ENCODE results near the gene ABLIM1.

Gene ABLIM1

GRCh38 chr10:114691442-114691941, 33.4 kb upstream of the ABLIM1 start:
- no peak for DNase-seq
- H3K27ac ChIP-seq (ENCODE audit: insufficient read depth, low read length, poor library complexity, severe bottlenecking): no peak overlapping the region

GRCh38 chr10:114688786-114689185, 30.7 kb upstream of the ABLIM1 start:
- DNase-seq: no peak
- Histone ChIP-seq H3K4me1 (ENCODE audit: control insufficient read depth, insufficient read depth, low read length, poor library complexity, severe bottlenecking) (no peaks in the 10 kb centered on the region), H3K27me3 (replicated peaks; ENCODE audit: control insufficient read depth, insufficient read depth, low read length, poor library complexity, severe bottlenecking) (no peaks in the 10 kb centered on the region), H3K4me3 (ENCODE audit: insufficient read depth, low read depth, low read length, poor library complexity, severe bottlenecking) (no peak overlapping the region), H3K9me3 (ENCODE audit: control insufficient read depth, low read length) (no peaks in the 10 kb centered on the region), H3K27ac (ENCODE audit: insufficient read depth, low read length, poor library complexity, severe bottlenecking) (no peak overlapping the region), H3K36me3 (ENCODE audit: control insufficient read depth, insufficient read depth, low read length) (no peaks in the 10 kb centered on the region)

More at GRCh38 chr10:114691442-114691941, 33.4 kb upstream of the ABLIM1 start:
- Histone ChIP-seq H3K27me3 (replicated peaks; ENCODE audit: control insufficient read depth, insufficient read depth, low read length, poor library complexity, severe bottlenecking) (no peaks in the 10 kb centered on the region), H3K4me1 (ENCODE audit: control insufficient read depth, insufficient read depth, low read length, poor library complexity, severe bottlenecking) (no peaks in the 10 kb centered on the region), H3K4me3 (ENCODE audit: insufficient read depth, low read depth, low read length, poor library complexity, severe bottlenecking) (no peak overlapping the region), H3K9me3 (ENCODE audit: control insufficient read depth, low read length) (no peaks in the 10 kb centered on the region), H3K36me3 (ENCODE audit: control insufficient read depth, insufficient read depth, low read length) (no peaks in the 10 kb centered on the region)

GRCh38 chr10:114687459-114687858, 29.4 kb upstream of the ABLIM1 start:
- no peak for DNase-seq
- Histone ChIP-seq H3K4me3 (ENCODE audit: insufficient read depth, low read depth, low read length, poor library complexity, severe bottlenecking) (no peak overlapping the region), H3K9me3 (ENCODE audit: control insufficient read depth, low read length) (no peaks in the 10 kb centered on the region), H3K27me3 (replicated peaks; ENCODE audit: control insufficient read depth, insufficient read depth, low read length, poor library complexity, severe bottlenecking) (no peaks in the 10 kb centered on the region), H3K27ac (ENCODE audit: insufficient read depth, low read length, poor library complexity, severe bottlenecking) (no peak overlapping the region), H3K4me1 (ENCODE audit: control insufficient read depth, insufficient read depth, low read length, poor library complexity, severe bottlenecking) (no peaks in the 10 kb centered on the region), H3K36me3 (ENCODE audit: control insufficient read depth, insufficient read depth, low read length) (no peaks in the 10 kb centered on the region)

- no peak for DNase-seq
- Histone ChIP-seq H3K36me3 (ENCODE audit: control insufficient read depth, insufficient read depth, low read length) (no peaks in the 10 kb centered on the region), H3K27ac (ENCODE audit: insufficient read depth, low read length, poor library complexity, severe bottlenecking) (no peak overlapping the region), H3K4me1 (ENCODE audit: control insufficient read depth, insufficient read depth, low read length, poor library complexity, severe bottlenecking) (no peaks in the 10 kb centered on the region), H3K4me3 (ENCODE audit: insufficient read depth, low read depth, low read length, poor library complexity, severe bottlenecking) (no peak overlapping the region), H3K27me3 (replicated peaks; ENCODE audit: control insufficient read depth, insufficient read depth, low read length, poor library complexity, severe bottlenecking) (no peaks in the 10 kb centered on the region), H3K9me3 (ENCODE audit: control insufficient read depth, low read length) (no peaks in the 10 kb centered on the region)
Measured at GRCh38 chr10:114686013-114686412, 27.9 kb upstream of the ABLIM1 start.

- H3K27me3 ChIP-seq (replicated peaks; ENCODE audit: control insufficient read depth, insufficient read depth, low read length, poor library complexity, severe bottlenecking): no peaks in the 10 kb centered on the region
- no peak overlapping the region for H3K27ac ChIP-seq (ENCODE audit: insufficient read depth, low read length, poor library complexity, severe bottlenecking)
- H3K9me3 ChIP-seq (ENCODE audit: control insufficient read depth, low read length): no peaks in the 10 kb centered on the region
Measured at GRCh38 chr10:114685456-114685855, 27.4 kb upstream of the ABLIM1 start.

GRCh38 chr10:114684822-114685209, 26.7 kb upstream of the ABLIM1 start:
- no peak for DNase-seq
- Histone ChIP-seq H3K27ac (ENCODE audit: insufficient read depth, low read length, poor library complexity, severe bottlenecking) (no peak overlapping the region), H3K27me3 (replicated peaks; ENCODE audit: control insufficient read depth, insufficient read depth, low read length, poor library complexity, severe bottlenecking) (no peaks in the 10 kb centered on the region), H3K9me3 (ENCODE audit: control insufficient read depth, low read length) (no peaks in the 10 kb centered on the region), H3K4me1 (ENCODE audit: control insufficient read depth, insufficient read depth, low read length, poor library complexity, severe bottlenecking) (no peaks in the 10 kb centered on the region), H3K36me3 (ENCODE audit: control insufficient read depth, insufficient read depth, low read length) (no peaks in the 10 kb centered on the region), H3K4me3 (ENCODE audit: insufficient read depth, low read depth, low read length, poor library complexity, severe bottlenecking) (no peak overlapping the region)

More at GRCh38 chr10:114685456-114685855, 27.4 kb upstream of the ABLIM1 start:
- no peak overlapping the region for H3K4me3 ChIP-seq (ENCODE audit: insufficient read depth, low read depth, low read length, poor library complexity, severe bottlenecking)
- H3K4me1 ChIP-seq (ENCODE audit: control insufficient read depth, insufficient read depth, low read length, poor library complexity, severe bottlenecking): no peaks in the 10 kb centered on the region
- DNase-seq: no peak
- H3K36me3 ChIP-seq (ENCODE audit: control insufficient read depth, insufficient read depth, low read length): no peaks in the 10 kb centered on the region

GRCh38 chr10:114684084-114684821, 26.2 kb upstream of the ABLIM1 start:
- H3K27ac ChIP-seq (ENCODE audit: insufficient read depth, low read length, poor library complexity, severe bottlenecking): no peak overlapping the region
- no peaks in the 10 kb centered on the region for H3K36me3 ChIP-seq (ENCODE audit: control insufficient read depth, insufficient read depth, low read length)
- H3K4me1 ChIP-seq (ENCODE audit: control insufficient read depth, insufficient read depth, low read length, poor library complexity, severe bottlenecking): no peaks in the 10 kb centered on the region
- H3K27me3 ChIP-seq (replicated peaks; ENCODE audit: control insufficient read depth, insufficient read depth, low read length, poor library complexity, severe bottlenecking): no peaks in the 10 kb centered on the region
- no peak overlapping the region for H3K4me3 ChIP-seq (ENCODE audit: insufficient read depth, low read depth, low read length, poor library complexity, severe bottlenecking)
- H3K9me3 ChIP-seq (ENCODE audit: control insufficient read depth, low read length): no peaks in the 10 kb centered on the region
- DNase-seq: no peak

GRCh38 chr10:114683593-114683992, 25.5 kb upstream of the ABLIM1 start:
- Histone ChIP-seq H3K27ac (ENCODE audit: insufficient read depth, low read length, poor library complexity, severe bottlenecking) (no peak overlapping the region), H3K36me3 (ENCODE audit: control insufficient read depth, insufficient read depth, low read length) (no peaks in the 10 kb centered on the region), H3K4me3 (ENCODE audit: insufficient read depth, low read depth, low read length, poor library complexity, severe bottlenecking) (no peak overlapping the region), H3K4me1 (ENCODE audit: control insufficient read depth, insufficient read depth, low read length, poor library complexity, severe bottlenecking) (no peaks in the 10 kb centered on the region), H3K27me3 (replicated peaks; ENCODE audit: control insufficient read depth, insufficient read depth, low read length, poor library complexity, severe bottlenecking) (no peaks in the 10 kb centered on the region), H3K9me3 (ENCODE audit: control insufficient read depth, low read length) (no peaks in the 10 kb centered on the region)
- no peak for DNase-seq

GRCh38 chr10:114683162-114683561, 25.1 kb upstream of the ABLIM1 start:
- DNase-seq: no peak
- Histone ChIP-seq H3K4me1 (ENCODE audit: control insufficient read depth, insufficient read depth, low read length, poor library complexity, severe bottlenecking) (no peaks in the 10 kb centered on the region), H3K4me3 (ENCODE audit: insufficient read depth, low read depth, low read length, poor library complexity, severe bottlenecking) (no peak overlapping the region)

GRCh38 chr10:114682532-114682931, 24.5 kb upstream of the ABLIM1 start:
- no peak for DNase-seq
- H3K27me3 ChIP-seq (replicated peaks; ENCODE audit: control insufficient read depth, insufficient read depth, low read length, poor library complexity, severe bottlenecking): no peaks in the 10 kb centered on the region
- no peaks in the 10 kb centered on the region for H3K36me3 ChIP-seq (ENCODE audit: control insufficient read depth, insufficient read depth, low read length)
- H3K27ac ChIP-seq (ENCODE audit: insufficient read depth, low read length, poor library complexity, severe bottlenecking): no peak overlapping the region
- no peak overlapping the region for H3K4me3 ChIP-seq (ENCODE audit: insufficient read depth, low read depth, low read length, poor library complexity, severe bottlenecking)
- no peaks in the 10 kb centered on the region for H3K9me3 ChIP-seq (ENCODE audit: control insufficient read depth, low read length)
- no peaks in the 10 kb centered on the region for H3K4me1 ChIP-seq (ENCODE audit: control insufficient read depth, insufficient read depth, low read length, poor library complexity, severe bottlenecking)

More at GRCh38 chr10:114683162-114683561, 25.1 kb upstream of the ABLIM1 start:
- no peaks in the 10 kb centered on the region for H3K36me3 ChIP-seq (ENCODE audit: control insufficient read depth, insufficient read depth, low read length)
- no peak overlapping the region for H3K27ac ChIP-seq (ENCODE audit: insufficient read depth, low read length, poor library complexity, severe bottlenecking)
- H3K9me3 ChIP-seq (ENCODE audit: control insufficient read depth, low read length): no peaks in the 10 kb centered on the region
- no peaks in the 10 kb centered on the region for H3K27me3 ChIP-seq (replicated peaks; ENCODE audit: control insufficient read depth, insufficient read depth, low read length, poor library complexity, severe bottlenecking)

Measured in effector memory CD4-positive, alpha-beta T cell (primary cell).